Psoas muscle (tissue), 8 donors: ENCODE results near the gene NDUFA3. TPM values are rescaled to one million over a fixed set of nuclear protein-coding genes. Genes with fewer than 3 reads are reported as not detected.
A peak's percentile ranks its signal among the peaks of the same experiment; 100 is the strongest.

Experiments
- ATAC-seq, 4 donors: fragments of 200-7000 bp; cut with Tn5 transposase; one replicate each; pipeline ENCODE4 v1.9.1; 2020; ENCODE audit warnings: moderate library complexity in 3 of 4, mild to moderate bottlenecking in 2 of 4
- DNase-seq, 2 donors: peaks; one replicate each; pipeline ENCODE4 v3.0.0-alpha.2; 2020
- H3K27ac ChIP-seq: fragments of 200-600 bp; one replicate; pipeline ENCODE4 v1.8.0; 2022
- H3K27me3 ChIP-seq, 3 donors: fragments of 200-600 bp in 1 of 3; one replicate each; pipeline versions ENCODE4 v1.6.1 to v1.8.0; 2013 to 2022; ENCODE audit warnings: low read length in 2 of 3, mild to moderate bottlenecking in 2 of 3, moderate library complexity in 1 of 3; ENCODE audit not compliant: insufficient read depth in 3 of 3
- H3K36me3 ChIP-seq, 2 donors: fragments of 200-600 bp in 1 of 2; one replicate each; pipeline versions ENCODE4 v1.6.1 to v1.8.0; 2013 to 2022; ENCODE audit warnings: low read depth in 1 of 2, mild to moderate bottlenecking in 1 of 2, moderate library complexity in 1 of 2; ENCODE audit not compliant: insufficient read depth in 1 of 2
- H3K4me1 ChIP-seq: fragments of 200-600 bp; one replicate; pipeline ENCODE4 v1.8.0; 2022
- H3K4me3 ChIP-seq: fragments of 200-600 bp; one replicate; pipeline ENCODE4 v1.8.0; 2022; ENCODE audit warnings: mild to moderate bottlenecking
- H3K9me3 ChIP-seq: fragments of 200-600 bp; one replicate; pipeline ENCODE4 v1.8.0; 2022
- CTCF ChIP-seq: fragments of 200-600 bp; IDR thresholded peaks from one replicate; pipeline ENCODE4 v1.8.0; 2022; ENCODE audit warnings: antibody characterized with exemption
- WGBS, 3 donors: extraction: QIAGEN DNeasy Blood & Tissue Kit; methylation state at CpG; one replicate each; pipeline versions ENCODE4 v1.1.6 to v1.1.7; 2013; 5-methylcytosine and 5-hydroxymethylcytosine counted together
- intact Hi-C, 2 donors: fragments of 100-400 bp; cut with DNase I; formaldehyde crosslinking; loops; one replicate each; pipeline versions ENCODE4 v1.11.0 to v1.14.2; 2022
- polyA plus RNA-seq, 3 donors: library from polyadenylated mRNA; stranded (reverse); fragments of 200-250 nt; gene quantifications; one replicate each; pipeline ENCODE4 v1.2.3, GENCODE V29; 2013
- total RNA-seq, 4 donors: library from RNA; stranded (reverse); fragmentation: NEBNext Ultra II Directional in 2 of 4; extraction: Animal tissue kit (Norgen Biotek cat#: 25700) in 2 of 4; gene quantifications; one replicate each; pipeline versions ENCODE4 v1.2.1 to v1.2.4, GENCODE V29; 2021 to 2023
- donor health status: healthy with polysubstance abuse.
- donor health status: DM: no; HTN: no; CAD: no; lungs with moderate emphysema.
- donor health status: Bipolar disorder and iron deficiency.
- donor health status: healthy.
- donor health status: DM: yes; HTN: yes; CAD: no.
- donor health status: DM: no; HTN: no; CAD: no.
- donor health status: DM: no; HTN: no; CAD: no.
- donor health status: DM: yes; HTN: yes; CAD: no.

Gene NDUFA3
- total and polyA plus RNA-seq, 7 donors, result 260 to 473 (median 326) TPM

- Histone ChIP-seq H3K4me3 (peak overlapping the region; percentile 65), H3K36me3 (peaks cover 2 to 35% of the 10 kb centered on the region in 2 donors), H3K27me3 (no peaks in the 10 kb centered on the region), H3K9me3 (no peaks in the 10 kb centered on the region), H3K27ac (peak overlapping the region; percentile 69), H3K4me1 (peaks cover 31% of the 10 kb centered on the region)
- DNase-seq, result no peak
- ATAC-seq, result peak in 1 of 4 donors; percentile 1
- intact Hi-C loops, result no loop called here
- no peak for TF ChIP-seq CTCF
- 4 to 5% (median 5%) methylated on average over 30 of the region's 30 CpGs for WGBS, 3 donors
Observed at GRCh38 chr19:54136086-54136863, 33.6 kb downstream of the NDUFA3 start.

GRCh38 chr19:54136864-54137698 is 34.4 kb downstream of the NDUFA3 start:
- no peak for TF ChIP-seq CTCF
- Histone ChIP-seq H3K4me3 (peak overlapping the region; percentile 95), H3K4me1 (peaks cover 31% of the 10 kb centered on the region), H3K27ac (peak overlapping the region; percentile 95), H3K9me3 (no peaks in the 10 kb centered on the region), H3K27me3 (no peaks in the 10 kb centered on the region), H3K36me3 (peaks cover 0 to 34% of the 10 kb centered on the region in 2 donors)
- DNase-seq (peak; percentile 100), ATAC-seq (peak; percentile 89 to 91 (median 90))
- WGBS, 3 donors, result 0 to 1% (median 0%) methylated on average over 40 to 46 of the region's 46 CpGs
- intact Hi-C loops, result no loop called here

GRCh38 chr19:54137699-54138488 is 35.2 kb downstream of the NDUFA3 start, which contains the start of gene CNOT3:
TSS of gene CNOT3 (plus strand) at chr19:54137762. CDS start at chr19:54142979, 5,217 bp downstream.
- peak; percentile 4 for TF ChIP-seq CTCF
- ATAC-seq (no peak), DNase-seq (peak in 1 of 2 donors; percentile 73)
- Histone ChIP-seq H3K36me3 (peaks cover 0 to 33% of the 10 kb centered on the region in 2 donors), H3K9me3 (no peaks in the 10 kb centered on the region), H3K27me3 (no peaks in the 10 kb centered on the region), H3K4me1 (peaks cover 31% of the 10 kb centered on the region), H3K27ac (peak within 1 kb of the TSS; percentile 95), H3K4me3 (peak within 1 kb of the TSS; percentile 95)
- WGBS, 3 donors, result 0 to 1% (median 1%) methylated on average over 43 to 101 of the region's 103 CpGs
- intact Hi-C loops, result no loop called here

GRCh38 chr19:54138489-54139256 is 36.0 kb downstream of the NDUFA3 start:
- Histone ChIP-seq H3K9me3 (no peaks in the 10 kb centered on the region), H3K4me1 (peaks cover 31% of the 10 kb centered on the region), H3K27ac (peak overlapping the region; percentile 95), H3K36me3 (peaks cover 0 to 34% of the 10 kb centered on the region in 2 donors), H3K4me3 (peak overlapping the region; percentile 95), H3K27me3 (no peaks in the 10 kb centered on the region)
- no peak for ATAC-seq
- intact Hi-C loops, result no loop called here
- TF ChIP-seq CTCF, result no peak
- DNase-seq, result no peak
- 21 to 27% (median 26%) methylated on average over 28 to 31 of the region's 31 CpGs for WGBS, 3 donors
